K562 (cell line): ENCODE measurements around the gene CLDN20. TPM values are rescaled to one million over a fixed set of nuclear protein-coding genes. Genes with fewer than 3 reads are reported as not detected.

Experiments
- ATAC-seq: fragments of 200-7000 bp; cut with Tn5 transposase; 3 replicates; pipeline ENCODE4 v1.9.1; 2020; ENCODE audit warnings: moderate library complexity
- BruUV-seq: library from RNA; stranded (reverse); fragments of 400-500 nt; replicated peaks from 2 replicates; lab custom pipeline; 2021; lab: Mats Ljungman, UMichigan
- CTCF ChIA-PET: fragments of 300-600 bp; formaldehyde crosslinking; extraction: SDS; loops from one replicate; lab custom pipeline; 2021; ENCODE audit warnings: low intra/inter-chr PET ratio; lab: Yijun Ruan, JAX
- POLR2A ChIA-PET: fragments of 300-600, 350-650 bp; sonication (Branson Sonifier 250); formaldehyde crosslinking; extraction: SDS; loops from one replicate; lab custom pipeline; 2021; ENCODE audit warnings: antibody characterized with exemption, inconsistent platforms; lab: Yijun Ruan, JAX
- DNase-seq, 4 experiments: peaks; one replicate each; pipeline versions ENCODE4 v3.0.0 to v3.0.0-alpha.2; 2011 to 2018; ENCODE audit warnings: low spot score in 3 of 4, mixed read lengths in 3 of 4; ENCODE audit errors: extremely low read depth in 1 of 4
- FAIRE-seq: peaks from 2 replicates; lab custom pipeline; 2011; peaks lifted over from hg19 to GRCh38; lab: Jason Lieb, UNC
- H2AFZ ChIP-seq: 2 replicates; pipeline ENCODE4 v1.6.0; 2011; ENCODE audit warnings: low read depth, low read length, control low read depth, inconsistent platforms
- H3K27ac ChIP-seq: fragments of 200-600 bp; 3 replicates; pipeline ENCODE4 v1.8.0; 2011; ENCODE audit warnings: low read depth, mild to moderate bottlenecking, control low read depth, inconsistent platforms, low read length, moderate library complexity, mixed read lengths; ENCODE audit errors: extremely low read depth
- H3K27me3 ChIP-seq, 2 experiments: fragments of 300-600 bp in 1 of 2; 2 replicates in 1 of 2; 3 replicates in 1 of 2; pipeline versions ENCODE4 v1.6.0 to v1.8.0; 2011; ENCODE audit warnings: inconsistent platforms in 2 of 2, low read length in 2 of 2, mild to moderate bottlenecking in 1 of 2, mixed read lengths in 1 of 2, moderate library complexity in 1 of 2; ENCODE audit not compliant: control insufficient read depth in 2 of 2, insufficient read depth in 2 of 2
- H3K36me3 ChIP-seq: fragments of 300-600 bp; 3 replicates; pipeline ENCODE4 v1.8.0; 2011; ENCODE audit warnings: mild to moderate bottlenecking, low read length, inconsistent platforms; ENCODE audit not compliant: control insufficient read depth, insufficient read depth
- H3K4me1 ChIP-seq, 2 experiments: fragments of 200-600 bp in 1 of 2; replicated peaks in 1 of 2; 2 replicates in 1 of 2; 3 replicates in 1 of 2; pipeline versions ENCODE4 v1.5.1 to v1.8.0; 2011; ENCODE audit warnings: inconsistent platforms in 2 of 2, low read length in 2 of 2, mild to moderate bottlenecking in 1 of 2, mixed read lengths in 1 of 2, moderate library complexity in 1 of 2; ENCODE audit not compliant: control insufficient read depth in 2 of 2, insufficient read depth in 2 of 2
- H3K4me2 ChIP-seq: 2 replicates; pipeline ENCODE4 v1.6.1; 2011; ENCODE audit warnings: low read length, control low read depth, inconsistent platforms, mixed read lengths; ENCODE audit not compliant: insufficient read depth
- H3K4me3 ChIP-seq: fragments of 200-600 bp; sonication (generic), shearing (Covaris generic); 2 replicates; pipeline ENCODE4 v1.5.1; 2016; ENCODE audit warnings: control low read depth, inconsistent platforms
- H3K79me2 ChIP-seq: fragments of 200-600 bp; 3 replicates; pipeline ENCODE4 v1.8.0; 2011; ENCODE audit warnings: low read length, inconsistent platforms; ENCODE audit not compliant: control insufficient read depth, insufficient read depth
- H3K9ac ChIP-seq, 2 experiments: 2 replicates each; pipeline versions ENCODE4 v1.6.0 to v1.6.1; 2011; ENCODE audit warnings: low read depth in 2 of 2, low read length in 2 of 2, control low read depth in 1 of 2, inconsistent platforms in 1 of 2, mild to moderate bottlenecking in 1 of 2, mixed read lengths in 1 of 2; ENCODE audit not compliant: insufficient read depth in 1 of 2
- H3K9me1 ChIP-seq: one replicate; pipeline ENCODE4 v1.6.0; 2011; ENCODE audit warnings: inconsistent platforms, mild to moderate bottlenecking, low read length, moderate library complexity; ENCODE audit not compliant: control insufficient read depth, insufficient read depth
- H3K9me3 ChIP-seq: replicated peaks from 2 replicates; pipeline ENCODE4 v1.5.1; 2011; ENCODE audit warnings: low read depth, low read length, inconsistent platforms; ENCODE audit not compliant: control insufficient read depth, insufficient read depth
- H4K20me1 ChIP-seq: replicated peaks from 2 replicates; pipeline ENCODE4 v1.6.1; 2011; ENCODE audit warnings: low read length, inconsistent platforms, mixed read lengths; ENCODE audit not compliant: control insufficient read depth, insufficient read depth
- CTCF ChIP-seq, 3 experiments: IDR thresholded peaks in 2 of 3; conservative IDR thresholded peaks in 1 of 3; 2 replicates each; pipeline ENCODE4 v1.5.1; 2011 to 2012; ENCODE audit warnings: low read length in 3 of 3, mild to moderate bottlenecking in 3 of 3, control low read depth in 2 of 3, improper control_type of control experiment in 1 of 3, inconsistent platforms in 1 of 3, low read depth in 1 of 3, mixed read lengths in 1 of 3, moderate library complexity in 1 of 3; ENCODE audit not compliant: insufficient read depth in 2 of 3
- ESRRA ChIP-seq: fragments of 450-650 bp; IDR thresholded peaks from 2 replicates; pipeline ENCODE4 v1.6.1; 2014; ENCODE audit warnings: low read depth, mild to moderate bottlenecking, moderate library complexity, borderline replicate concordance
- KDM1A ChIP-seq, 2 experiments: fragments of 450-650 bp; IDR thresholded peaks; 2 replicates each; pipeline ENCODE4 v1.6.1; 2016; ENCODE audit warnings: mild to moderate bottlenecking in 2 of 2
- MTA1 ChIP-seq: fragments of 450-650 bp; IDR thresholded peaks from 2 replicates; pipeline ENCODE4 v1.6.1; 2017; ENCODE audit warnings: borderline replicate concordance
- PHTF2 ChIP-seq: fragments of 250-450 bp; sonication (Bioruptor Pico); IDR thresholded peaks from 2 replicates; pipeline ENCODE4 v1.5.0; 2021; ENCODE audit warnings: mild to moderate bottlenecking
- SPI1 ChIP-seq: IDR thresholded peaks from 2 replicates; pipeline ENCODE4 v1.6.1; 2011; ENCODE audit warnings: low read depth, low read length, control low read depth, borderline replicate concordance
- SRSF3 ChIP-seq: fragments of 200-400 bp; formaldehyde crosslinking; IDR thresholded peaks from 2 replicates; pipeline ENCODE4 v1.6.1; 2016; ENCODE audit warnings: mild to moderate bottlenecking, low read length, moderate library complexity; ENCODE audit not compliant: insufficient read depth
- ZNF282 ChIP-seq: sonication (generic); formaldehyde crosslinking; IDR thresholded peaks from 2 replicates; pipeline ENCODE4 v1.8.1; 2023; ENCODE audit warnings: missing genetic modification reagents
- ZNF316 ChIP-seq: fragments of 450-650 bp; IDR thresholded peaks from 2 replicates; pipeline ENCODE4 v1.6.1; 2016
- ZNF41 ChIP-seq: fragments of 250-450 bp; sonication (Bioruptor Pico); conservative IDR thresholded peaks from 2 replicates; pipeline ENCODE4 v1.4.0; 2020; ENCODE audit warnings: mild to moderate bottlenecking
- WGBS: fragments of 100-300 bp; shearing (Covaris generic); methylation state at CpG from one replicate; pipeline ENCODE4 v1.1.6; 2016; ENCODE audit warnings: low coverage, mixed read lengths; ENCODE audit not compliant: insufficient coverage; ENCODE audit errors: missing lambda C conversion rate; 5-methylcytosine and 5-hydroxymethylcytosine counted together
- in situ Hi-C: fragments of 300-500 bp; cut with MboI; formaldehyde crosslinking; loops from 4 replicates; pipeline ENCODE4 v1.15.0; 2018; ENCODE audit warnings: inconsistent platforms, mixed read lengths
- intact Hi-C: fragments of 100-400 bp; cut with micrococcal nuclease; formaldehyde crosslinking; loops from 2 replicates; pipeline ENCODE4 v1.14.2; 2022
- polyA plus RNA-seq, 8 experiments: library from polyadenylated mRNA; depleted of rRNA in 4 of 8; stranded (reverse) in 5 of 8; unstranded in 3 of 8; fragments of >200 nt; fragmentation: Nextera tagmentation in 2 of 8; fragmentation: Illumina TruSeq in 1 of 8; extraction: Ambion mirVana in 2 of 8; extraction: Trizol in 1 of 8; gene quantifications; 2 replicates each; pipeline versions ENCODE4 v1.2.1 to v1.2.3, GENCODE V29; 2011 to 2014; ENCODE audit warnings: inconsistent platforms in 1 of 8, missing spikeins in 1 of 8
- total RNA-seq, 7 experiments: library from RNA; depleted of rRNA in 6 of 7; stranded (reverse); fragments of >200 nt in 6 of 7; fragmentation: Illumina TruSeq in 2 of 7; extraction: Trizol in 2 of 7; gene quantifications; 2 replicates each; pipeline versions ENCODE4 v1.2.1 to v1.2.3, GENCODE V29; 2011 to 2021; ENCODE audit warnings: low replicate concordance in 1 of 7

Gene CLDN20
- total and polyA plus RNA-seq, 9 of the 15 experiments (the other 6 are each of a cell fraction or from before 2014, with no cell fraction given): not detected

- TF ChIP-seq CTCF (IDR thresholded peaks at IDR 0.05 in 2 of 3, conservative IDR thresholded peaks at IDR 0.05 in 1 of 3; ENCODE audit: insufficient read depth in 2 of 3, low read depth in 1 of 3, low read length in 3 of 3): peak in 1 of 3 experiments; percentile 48; a peak in 2 of 6 replicates
- TF ChIP-seq ZNF316: peak; percentile 32; the same call in 1 of the 2 replicates
These were observed 53.4 kb downstream of the CLDN20 start (continued) for GRCh38 chr6:155317186-155317585.

- intact Hi-C loops: loop anchor here (10.0 kb wide), 1 partner anchor 1365 kb away; no protein-coding TSS in a partner anchor
- Histone ChIP-seq H2AFZ (no peak overlapping the region; the same call in 1 of the 2 replicates), H3K9ac (no peak overlapping the region), H3K27ac (no peak overlapping the region), H3K27me3 (no peaks in the 10 kb centered on the region), H3K36me3 (no peaks in the 10 kb centered on the region), H3K79me2 (no peaks in the 10 kb centered on the region), H3K9me3 (no peaks in the 10 kb centered on the region), H3K4me2 (no peak overlapping the region), H3K4me1 (peaks cover 0 to 7% of the 10 kb centered on the region in 2 experiments; a peak in 2 of 5 replicates), H3K4me3 (no peak overlapping the region), H4K20me1 (no peaks in the 10 kb centered on the region), H3K9me1 (no peaks in the 10 kb centered on the region)
- ChIA-PET CTCF (no interaction called here), POLR2A (interaction anchor here (0.6 kb wide), 1 partner anchor 417 kb away, joined by 3 read pairs; no protein-coding TSS in a partner anchor)
- WGBS: 30% methylated on average over 4 of the region's 4 CpGs
- ATAC-seq (no peak), FAIRE-seq (no peak), DNase-seq (no peak)
- TF ChIP-seq PHTF2 (CRISPR knock-in tag): no peak
- no peak for TF ChIP-seq ZNF282 (CRISPR knock-in tag)
- no peak for TF ChIP-seq MTA1
- TF ChIP-seq ESRRA: 0 out of 2 replicates have a peak, but pooled peaks have one; percentile 19
- no peak for TF ChIP-seq KDM1A (IDR thresholded peaks at IDR 0.05)
- TF ChIP-seq SRSF3: no peak
- peak; percentile 50; the same call in 1 of the 2 replicates for TF ChIP-seq SPI1
- peak; percentile 89 for TF ChIP-seq ZNF41 (CRISPR knock-in tag)
- BruUV-seq: no TSS peak
- in situ Hi-C loops: loop anchor here (25.0 kb wide), 1 partner anchor 1867 kb away; no protein-coding TSS in a partner anchor
These were observed 56.1 kb downstream of the CLDN20 start for GRCh38 chr6:155319902-155320301.
